GM21619 (cell line): ENCODE data around the gene SLC24A1.

ENCODE experiments used
- ATAC-seq: cut with Tn5 transposase; IDR thresholded peaks from one replicate; pipeline ENCODE4 v1.9.1; 2021; ENCODE audit not compliant: unreplicated experiment

Gene SLC24A1

DNA sequence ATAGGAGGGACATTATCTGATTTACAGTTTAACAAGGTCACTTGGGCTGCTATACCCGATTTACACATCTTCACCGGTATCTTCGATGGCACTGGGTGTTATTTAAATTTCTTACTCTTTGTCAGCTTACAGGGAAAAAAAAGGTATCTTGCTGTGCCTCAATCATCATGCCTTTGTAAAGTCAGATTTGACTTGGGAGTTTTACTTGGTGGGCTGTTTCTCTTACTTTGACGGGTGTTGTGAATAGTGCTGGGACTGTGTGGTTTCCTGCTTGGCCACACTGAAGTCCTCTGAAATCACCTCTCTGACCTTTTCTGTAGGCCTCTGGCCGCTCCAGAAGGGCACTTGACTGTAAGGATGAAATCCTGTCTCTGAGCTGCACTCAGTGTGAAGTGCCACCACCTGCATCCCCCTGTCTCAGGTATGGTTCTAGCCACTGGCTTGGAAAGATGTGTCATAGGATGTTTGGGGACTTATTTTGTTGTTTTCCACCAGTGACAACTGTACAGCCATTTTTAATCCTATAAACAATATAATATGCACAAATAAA lies 3.1 kb upstream of the SLC24A1 start:
- no peak for ATAC-seq

DNA sequence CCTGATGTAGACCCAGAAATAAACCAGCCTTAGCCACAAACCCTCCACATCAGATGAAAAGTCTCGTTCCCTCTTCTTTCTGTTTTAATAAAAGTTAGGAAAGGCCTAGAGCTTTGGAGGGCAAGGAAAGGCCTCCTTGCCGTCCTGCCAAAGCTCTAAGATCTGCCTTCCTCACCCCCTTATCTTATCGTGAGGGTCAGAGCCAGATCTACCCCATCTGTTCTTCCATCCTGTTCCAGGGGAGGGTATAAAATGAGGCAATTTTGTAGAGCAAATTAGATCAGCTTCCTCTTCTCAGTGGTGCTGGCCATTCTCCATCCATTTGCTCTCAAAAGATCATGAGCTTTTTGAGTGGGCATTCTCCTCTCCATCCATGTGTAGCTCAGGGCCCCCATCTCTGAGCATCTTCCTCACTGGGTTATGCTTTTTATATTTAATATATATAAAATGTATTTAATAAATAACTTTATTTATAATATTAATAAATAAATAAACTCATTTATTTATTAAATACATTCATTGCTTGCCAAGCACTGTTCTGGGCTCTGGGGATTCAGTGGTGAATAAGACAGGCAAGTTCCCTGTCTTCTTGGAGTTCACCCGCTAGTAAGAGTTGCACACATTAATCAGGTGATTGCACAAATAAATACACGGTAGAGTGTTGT lies 2.0 kb upstream of the SLC24A1 start:
- no peak for ATAC-seq

DNA sequence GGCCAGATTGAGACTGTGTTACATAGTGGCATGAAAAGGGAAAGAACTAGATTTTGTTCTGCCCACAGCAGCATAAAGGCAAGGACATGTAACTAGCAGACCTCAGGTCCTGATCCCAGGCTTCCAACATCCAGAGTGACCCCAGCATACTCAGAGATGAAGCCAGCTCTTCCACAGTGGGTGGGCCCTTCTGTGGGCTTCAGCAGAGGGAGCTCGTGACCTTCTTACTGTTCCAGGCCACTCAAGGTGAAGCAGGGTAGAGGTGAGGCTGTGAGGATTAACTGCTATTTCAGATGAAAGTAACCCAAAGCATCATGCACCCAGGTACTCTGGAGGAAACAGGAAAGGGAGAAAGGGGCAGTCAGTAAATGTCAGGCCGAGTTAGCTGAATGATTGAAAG lies 905 bp upstream of the SLC24A1 start:
- ATAC-seq, result no peak

DNA sequence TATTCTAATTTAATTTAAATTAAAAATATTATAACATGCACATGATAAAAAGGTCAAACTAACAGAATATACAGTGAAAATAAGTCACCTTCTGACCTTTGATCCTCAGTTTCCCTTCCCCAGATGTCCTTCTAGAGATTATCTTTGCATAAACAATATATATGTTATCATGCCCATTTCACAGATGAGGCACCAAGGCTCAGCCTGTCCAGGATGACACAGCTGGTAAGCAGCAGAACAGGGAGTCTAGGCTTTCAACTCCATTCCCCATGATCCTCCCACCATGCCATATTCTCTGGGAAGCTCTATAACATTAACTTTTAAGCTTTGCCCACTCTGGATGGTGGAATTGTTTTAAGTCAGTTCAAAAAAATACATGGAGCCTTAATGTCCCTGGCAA lies 1.4 kb downstream of the SLC24A1 start:
- ATAC-seq, result no peak

DNA sequence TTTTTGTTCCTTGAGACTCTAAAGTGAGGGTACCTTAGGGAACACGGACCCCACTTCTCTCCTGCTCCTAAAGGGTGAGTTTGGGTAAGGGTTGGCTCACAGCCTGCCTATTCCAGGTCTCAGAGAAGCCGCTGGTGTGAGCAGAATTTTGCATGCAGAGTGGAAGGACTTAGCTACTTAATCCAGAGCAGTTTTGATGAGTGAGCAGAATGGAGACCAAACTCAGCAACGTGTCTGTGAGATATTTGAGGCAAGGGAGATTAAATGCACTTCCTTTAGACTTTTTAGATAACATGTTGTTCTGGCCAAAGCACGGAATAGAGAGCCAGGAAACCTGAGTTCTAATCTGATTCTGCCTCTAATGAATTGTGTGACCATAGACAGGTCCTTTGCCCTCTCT lies 5.1 kb downstream of the SLC24A1 start:
- ATAC-seq, result no peak

DNA sequence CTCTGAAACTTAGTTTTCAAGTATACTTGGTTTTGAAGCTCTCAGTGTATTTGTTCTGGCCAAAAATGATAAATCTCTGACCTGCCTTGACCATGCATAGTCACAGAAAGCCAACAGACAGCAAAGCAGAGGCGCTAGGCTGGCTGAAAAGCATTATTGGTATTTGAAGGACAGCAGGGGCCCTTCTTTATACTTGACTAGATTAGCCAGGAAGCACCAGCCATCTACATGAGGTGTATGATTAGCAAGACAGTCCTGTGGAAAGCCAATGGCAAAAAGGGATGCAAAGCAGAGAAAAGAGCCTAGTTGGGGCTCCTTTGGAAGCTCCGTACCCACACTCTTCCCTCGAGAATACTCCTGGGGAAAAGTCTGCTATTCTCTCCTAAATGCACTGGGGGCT lies 7.8 kb downstream of the SLC24A1 start:
- ATAC-seq, result no peak

DNA sequence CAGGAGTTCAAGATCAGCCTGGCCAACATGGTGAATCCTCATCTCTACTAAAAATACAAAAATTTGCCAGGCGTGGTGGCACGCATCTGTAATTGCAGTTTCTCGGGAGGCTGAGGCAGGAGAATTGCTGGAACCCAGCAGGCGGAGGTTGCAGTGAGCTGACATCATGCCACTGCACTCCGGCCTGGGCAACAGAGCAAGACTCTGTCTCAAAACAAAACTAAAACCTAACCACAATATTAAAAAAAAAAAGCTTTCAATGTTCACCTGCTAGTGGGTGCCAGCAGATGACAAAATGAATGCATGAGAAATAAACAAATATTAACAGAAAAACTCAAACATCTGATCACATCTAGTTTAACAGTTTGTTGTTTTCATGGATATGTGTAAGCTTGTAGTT lies 9.0 kb downstream of the SLC24A1 start:
- ATAC-seq, result peak; percentile 63

DNA sequence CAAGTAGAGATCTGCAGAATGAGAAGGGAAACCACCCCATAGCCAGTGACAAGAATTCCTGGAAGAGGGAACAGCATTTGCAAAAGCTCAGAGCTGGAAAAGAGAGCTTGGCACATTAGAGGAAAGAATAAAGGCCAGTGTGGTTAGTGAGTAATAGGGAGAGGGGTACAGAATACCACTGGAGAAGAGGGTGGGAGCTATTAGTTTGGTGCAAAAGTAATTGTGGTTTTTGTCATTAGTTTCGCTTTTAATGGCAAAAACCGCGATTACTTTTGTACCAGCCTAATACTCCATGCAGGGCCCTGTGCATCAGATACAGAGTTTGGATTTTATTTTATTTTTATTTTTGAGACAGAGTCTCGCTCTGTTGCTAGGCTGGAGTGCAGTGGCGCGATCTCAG lies 9.8 kb downstream of the SLC24A1 start:
- no peak for ATAC-seq

DNA sequence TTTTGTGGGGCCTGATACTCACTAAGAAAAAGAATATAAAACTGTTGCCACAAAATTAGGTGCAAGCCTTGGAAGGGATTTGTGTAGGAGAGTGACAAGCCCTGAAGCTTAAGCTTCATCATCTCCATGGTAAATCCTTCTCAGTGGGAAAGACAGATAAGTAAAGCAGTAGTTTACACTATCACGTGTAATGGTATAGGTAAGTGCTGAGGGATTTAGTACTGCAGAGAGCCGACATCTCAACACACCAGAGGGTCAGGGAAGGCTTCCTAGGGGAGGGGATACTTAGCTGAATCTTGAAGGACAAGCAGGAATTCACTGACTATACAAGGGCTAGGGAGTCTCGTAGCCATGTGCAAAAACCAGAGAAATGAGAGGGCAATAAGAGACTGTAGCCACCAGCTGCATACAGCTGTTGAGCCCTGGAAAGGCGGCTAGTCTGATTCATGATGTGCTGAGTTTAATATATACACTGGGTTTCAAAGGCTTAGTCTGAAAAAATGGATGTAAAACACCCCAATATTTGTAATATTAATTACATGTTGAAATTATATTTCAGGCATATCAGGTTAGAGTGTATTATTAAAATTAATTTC lies 11.1 kb downstream of the SLC24A1 start:
- ATAC-seq, result no peak

DNA sequence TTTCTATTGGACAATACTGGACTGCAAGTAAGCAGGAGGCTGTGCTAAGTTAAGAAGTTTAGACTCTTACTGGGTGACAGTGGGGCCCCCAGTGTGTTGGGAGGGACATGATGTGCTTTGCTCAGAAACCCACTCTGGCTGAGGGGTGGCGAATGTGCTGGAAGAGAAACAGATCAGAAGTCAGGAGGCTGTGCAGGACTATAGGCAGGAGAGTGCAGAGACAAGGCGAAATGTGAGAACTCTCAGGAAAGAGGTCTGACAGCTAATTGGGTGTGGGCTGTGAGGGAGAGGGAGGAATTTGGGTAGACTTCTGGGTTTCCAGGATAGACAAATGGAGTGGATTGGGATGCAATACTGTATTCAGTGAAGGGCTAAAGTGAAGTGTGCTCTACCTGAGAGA lies 12.0 kb downstream of the SLC24A1 start:
- no peak for ATAC-seq

DNA sequence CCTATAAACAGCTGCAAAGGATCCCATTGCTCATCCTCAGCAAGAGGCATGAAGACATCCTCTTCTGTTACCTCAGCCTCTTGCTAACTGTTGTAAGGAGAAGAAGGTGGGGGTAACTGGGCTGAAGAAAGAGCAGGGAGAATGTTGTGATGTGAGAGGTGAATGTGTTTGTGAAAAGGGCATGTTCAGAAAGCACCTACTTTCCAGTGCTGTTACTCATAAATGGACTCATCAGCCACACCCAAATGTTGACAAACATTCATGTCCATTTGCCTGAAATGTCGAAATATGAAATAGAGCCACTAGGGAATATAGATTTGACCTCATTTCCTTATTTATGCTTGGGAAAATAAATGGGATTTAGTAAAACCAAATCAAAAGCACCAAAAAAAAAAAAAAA lies 12.6 kb downstream of the SLC24A1 start:
- no peak for ATAC-seq

DNA sequence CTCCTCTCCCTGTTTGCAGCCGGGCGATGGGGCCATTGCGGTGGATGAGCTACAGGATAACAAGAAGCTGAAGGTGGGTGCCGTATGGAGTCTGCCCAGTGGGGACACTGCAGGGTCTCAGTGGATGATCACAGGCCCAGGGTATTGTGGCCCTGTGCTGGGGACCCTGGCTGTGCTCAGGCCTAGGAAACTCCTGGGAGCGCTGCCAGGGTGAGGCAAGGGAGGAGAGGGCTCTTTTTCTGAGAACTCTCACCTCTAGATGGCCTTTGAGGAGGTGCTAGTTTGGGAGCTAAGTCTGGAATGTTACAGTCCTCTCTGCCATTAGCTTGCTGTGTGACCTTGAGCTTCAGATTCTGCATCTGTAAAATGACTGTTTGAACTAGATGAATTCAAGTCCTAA lies 16.4 kb downstream of the SLC24A1 start:
- no peak for ATAC-seq

DNA sequence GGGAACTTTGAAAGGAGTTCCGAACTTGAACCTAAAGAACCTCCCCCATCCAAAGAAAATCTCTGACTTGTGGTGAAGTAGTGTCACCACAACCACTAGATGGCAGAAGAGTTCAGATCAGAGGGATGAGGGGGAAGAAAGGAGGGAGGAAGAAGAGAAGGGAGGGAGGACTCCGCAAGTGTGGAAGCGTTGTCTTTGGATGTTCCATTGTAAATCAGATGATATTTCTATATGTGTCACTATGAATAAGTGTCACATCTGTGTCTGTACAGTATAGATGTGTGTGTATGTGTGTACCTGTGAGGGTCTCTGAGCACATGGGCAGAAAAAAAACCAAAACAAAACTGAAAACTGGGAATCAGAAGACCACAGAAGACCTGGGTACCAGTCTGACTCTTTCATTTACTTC lies 16.9 kb downstream of the SLC24A1 start:
- ATAC-seq, result no peak

DNA sequence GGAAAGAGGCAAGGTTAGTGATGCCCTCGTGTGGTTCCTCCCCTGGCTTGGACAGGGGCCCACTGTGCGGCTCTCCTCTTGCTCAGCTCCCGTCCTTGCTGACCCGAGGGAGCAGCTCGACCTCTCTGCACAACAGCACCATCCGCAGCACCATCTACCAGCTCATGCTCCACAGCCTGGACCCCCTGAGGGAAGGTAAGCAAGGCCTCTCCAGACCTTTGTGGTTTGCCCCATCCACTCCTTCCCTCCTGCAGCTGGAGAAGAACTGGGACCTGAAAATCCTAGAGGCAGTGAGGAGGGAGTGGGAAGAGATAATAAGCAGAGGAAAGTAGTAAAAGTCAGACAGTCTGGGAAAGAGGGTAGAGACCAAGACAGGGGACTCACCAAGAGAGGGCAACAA lies 17.8 kb downstream of the SLC24A1 start:
- ATAC-seq, result no peak

DNA sequence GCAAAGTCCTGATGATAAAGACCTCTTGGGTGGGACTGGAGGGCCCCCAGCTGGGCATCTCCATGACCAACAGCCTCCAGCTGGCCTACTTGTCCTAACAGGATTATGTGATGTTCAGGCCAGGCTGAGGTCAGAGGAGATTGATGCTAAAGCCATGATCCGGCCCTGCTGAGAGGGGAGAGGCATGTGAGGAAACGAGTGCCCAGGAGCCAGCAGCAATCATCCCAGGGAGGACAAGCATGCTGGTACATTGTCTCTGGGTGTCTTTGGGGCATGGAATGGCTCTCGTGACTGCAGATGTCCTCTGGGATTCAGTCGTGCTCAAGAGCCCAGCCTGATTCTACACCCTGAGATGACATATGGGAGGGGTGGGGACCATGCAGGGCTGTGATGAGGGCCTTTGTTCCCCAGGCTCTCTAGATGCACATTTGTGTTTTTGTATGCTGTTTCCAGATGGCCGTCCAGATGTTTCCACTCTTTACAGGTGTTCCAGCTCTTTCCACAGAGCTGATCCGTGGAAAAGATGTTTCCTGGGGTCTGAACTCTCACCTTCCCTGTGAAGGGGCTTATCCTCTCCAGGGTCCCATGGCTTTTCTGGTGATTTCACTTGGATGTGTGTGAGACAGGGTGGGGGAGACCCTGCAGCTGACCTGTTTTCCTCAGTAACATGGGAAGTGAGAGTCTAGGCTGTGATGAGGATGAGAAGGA lies 20.2 kb downstream of the SLC24A1 start:
- no peak for ATAC-seq

DNA sequence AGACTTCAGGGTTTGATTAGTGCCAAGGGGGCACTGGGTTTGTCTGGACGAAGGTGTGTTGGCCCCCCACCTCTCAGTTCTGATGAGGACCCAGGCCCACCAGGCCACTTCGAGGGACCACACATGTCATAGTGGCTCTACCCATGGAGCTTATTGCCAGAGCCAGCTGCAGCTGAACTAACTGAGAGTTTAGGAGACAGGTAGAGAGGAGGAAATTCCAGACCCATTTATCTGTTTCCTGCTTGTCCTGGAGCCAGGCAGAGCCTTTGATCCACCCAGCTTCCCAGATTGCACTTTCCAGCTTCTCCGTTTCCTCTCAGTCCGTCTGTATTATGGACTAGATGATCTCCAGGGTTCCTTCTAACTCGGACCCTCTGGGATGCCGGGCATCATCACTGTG lies 20.9 kb downstream of the SLC24A1 start:
- no peak for ATAC-seq

DNA sequence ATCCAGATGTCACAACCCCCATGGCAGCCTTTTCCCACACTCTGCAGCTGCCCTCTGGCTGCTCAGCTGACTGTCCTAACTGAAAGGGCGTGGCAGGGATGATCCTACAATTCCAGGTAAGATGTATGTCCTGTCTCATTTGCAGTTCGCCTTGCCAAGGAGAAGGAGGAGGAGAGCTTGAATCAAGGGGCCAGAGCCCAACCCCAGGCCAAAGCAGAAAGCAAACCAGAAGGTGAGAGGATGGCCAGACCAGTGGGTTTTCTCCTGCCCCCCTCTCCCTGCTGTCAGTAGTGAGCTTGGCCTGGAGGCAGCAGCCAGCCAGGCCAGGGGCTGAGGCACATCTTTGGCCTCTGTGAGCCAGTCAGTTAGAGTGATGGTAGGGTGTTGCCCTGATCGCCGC lies 22.5 kb downstream of the SLC24A1 start:
- ATAC-seq, result no peak

DNA sequence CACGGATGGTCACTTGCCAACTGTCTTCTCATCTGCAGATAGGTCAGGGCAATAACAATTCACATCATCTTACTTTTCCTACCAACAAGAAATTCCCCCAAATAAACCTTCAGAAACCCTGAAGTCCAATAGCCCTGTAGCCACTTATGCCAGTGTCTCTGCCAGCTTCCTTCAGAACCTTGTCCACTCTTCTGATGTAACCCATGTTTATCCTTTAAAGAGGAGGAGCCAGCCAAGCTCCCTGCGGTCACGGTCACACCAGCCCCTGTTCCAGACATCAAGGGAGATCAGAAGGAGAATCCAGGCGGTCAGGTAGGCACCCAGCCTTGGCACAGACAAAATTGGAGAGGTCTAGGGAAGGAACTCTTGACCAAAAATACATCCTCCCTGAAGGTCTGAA lies 23.7 kb downstream of the SLC24A1 start:
- no peak for ATAC-seq

DNA sequence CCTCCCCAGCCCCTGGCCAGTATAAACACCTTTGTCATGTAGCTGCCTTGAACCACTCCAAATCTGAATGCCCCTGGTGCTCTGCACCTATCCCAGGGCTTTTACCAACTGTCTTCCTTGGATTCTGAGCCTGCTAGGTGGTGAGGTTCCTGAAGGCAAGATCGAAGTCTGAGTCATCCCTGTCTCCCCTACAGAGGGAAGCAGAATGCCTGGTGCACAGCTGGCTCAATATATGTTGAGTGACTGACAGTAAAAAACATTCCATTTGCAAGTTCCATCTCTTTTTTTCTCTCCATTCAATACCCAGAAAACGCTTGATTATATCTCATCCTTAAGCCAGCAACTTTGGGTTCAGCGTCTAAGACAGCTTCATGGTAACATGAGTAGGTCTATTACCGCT lies 24.7 kb downstream of the SLC24A1 start:
- ATAC-seq, result no peak

DNA sequence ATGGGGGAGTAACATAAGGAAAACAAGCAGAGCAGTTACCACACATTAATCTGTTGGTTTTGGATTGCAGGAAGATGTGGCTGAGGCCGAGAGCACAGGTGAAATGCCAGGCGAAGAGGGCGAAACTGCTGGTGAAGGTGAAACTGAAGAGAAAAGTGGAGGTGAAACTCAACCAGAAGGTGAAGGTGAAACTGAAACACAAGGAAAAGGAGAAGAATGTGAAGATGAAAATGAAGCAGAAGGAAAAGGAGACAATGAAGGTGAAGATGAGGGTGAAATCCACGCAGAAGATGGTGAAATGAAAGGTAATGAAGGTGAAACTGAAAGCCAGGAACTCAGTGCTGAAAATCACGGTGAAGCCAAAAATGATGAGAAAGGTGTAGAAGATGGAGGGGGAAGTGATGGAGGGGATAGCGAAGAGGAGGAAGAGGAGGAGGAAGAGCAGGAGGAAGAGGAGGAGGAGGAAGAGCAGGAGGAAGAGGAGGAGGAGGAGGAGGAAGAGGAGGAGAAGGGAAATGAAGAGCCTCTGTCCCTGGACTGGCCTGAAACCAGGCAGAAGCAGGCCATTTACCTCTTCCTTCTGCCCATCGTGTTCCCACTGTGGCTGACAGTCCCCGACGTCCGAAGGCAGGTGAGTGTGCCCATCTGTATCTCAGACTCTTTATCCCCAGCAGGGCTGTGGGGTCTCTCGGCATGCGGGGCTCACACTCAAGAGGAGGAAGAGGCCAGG lies 28.7 kb downstream of the SLC24A1 start:
- ATAC-seq, result no peak

DNA sequence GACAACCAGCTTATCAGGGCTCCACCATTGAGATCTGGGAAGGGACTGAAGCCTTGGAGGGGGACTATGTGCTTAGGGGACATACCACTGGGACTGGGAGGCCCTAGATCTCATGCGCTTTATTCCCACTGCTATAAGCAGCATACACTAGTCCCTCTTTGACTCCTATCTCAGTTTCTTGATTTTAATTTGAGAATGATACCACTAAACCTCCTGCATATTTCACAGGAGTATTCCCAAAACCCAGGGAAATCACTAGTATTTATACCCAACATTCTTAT lies 29.2 kb downstream of the SLC24A1 start:
- ATAC-seq, result no peak
